Peyer's patch (tissue), 4 donors: ENCODE results near the gene THADA. TPM values are rescaled to one million over a fixed set of nuclear protein-coding genes. Genes with fewer than 3 reads are reported as not detected.
"Not testable (repeated sequence)": the region's sequence is repeated elsewhere in the genome, so short reads cannot be mapped to it uniquely, and the experiment has no call there.

Experiments used
- DNase-seq, 3 donors: peaks; one replicate each; pipeline ENCODE4 v3.0.0-alpha.2; 2017 to 2019
- H3K27ac ChIP-seq, 4 donors: fragments of 200-600 bp; sonication (generic); one replicate each; pipeline ENCODE4 v1.5.1; 2016 to 2019
- H3K27me3 ChIP-seq, 2 donors: fragments of 200-600 bp; sonication (generic); one replicate each; pipeline ENCODE4 v1.5.1; 2019
- H3K36me3 ChIP-seq, 3 donors: fragments of 200-600 bp; sonication (generic); one replicate each; pipeline ENCODE4 v1.5.1; 2016 to 2019
- H3K4me1 ChIP-seq, 4 donors: fragments of 200-600 bp; sonication (generic); one replicate each; pipeline ENCODE4 v1.5.1; 2016 to 2019
- H3K4me3 ChIP-seq, 4 donors: fragments of 200-600 bp; sonication (generic); 1 replicate in 3 of 4; 2 replicates in 1 of 4; pipeline ENCODE4 v1.5.1; 2016 to 2019; ENCODE audit warnings: mild to moderate bottlenecking in 1 of 4
- H3K9me3 ChIP-seq, 4 donors: fragments of 200-600 bp; sonication (generic); one replicate each; pipeline ENCODE4 v1.5.1; 2016 to 2019; ENCODE audit warnings: mild to moderate bottlenecking in 1 of 4
- POLR2A ChIP-seq, 2 donors: fragments of 450-650 bp; IDR thresholded peaks; one replicate each; pipeline ENCODE4 v1.5.1; 2017; ENCODE audit warnings: antibody characterized with exemption in 2 of 2, mild to moderate bottlenecking in 2 of 2, moderate library complexity in 2 of 2
- total RNA-seq, 4 donors: library from RNA; depleted of rRNA; stranded (reverse); fragments of >200 nt; gene quantifications; one replicate each; pipeline ENCODE4 v1.1.0, GENCODE V29; 2016
- TF ChIP-seq, protein P1 (sequence below), 6 experiments: fragments of 450-650 bp in 4 of 6; fragments of 200-600 bp in 2 of 6; sonication (generic) in 1 of 6; IDR thresholded peaks; one replicate each; pipeline ENCODE4 v1.5.1; 2017 to 2019; ENCODE audit warnings: antibody characterized with exemption in 6 of 6, mild to moderate bottlenecking in 3 of 6, moderate library complexity in 1 of 6

The THADA gene
- total RNA-seq, 4 donors from 2014 or later = 19.3 to 76.7 (median 26.3) TPM

DNA sequence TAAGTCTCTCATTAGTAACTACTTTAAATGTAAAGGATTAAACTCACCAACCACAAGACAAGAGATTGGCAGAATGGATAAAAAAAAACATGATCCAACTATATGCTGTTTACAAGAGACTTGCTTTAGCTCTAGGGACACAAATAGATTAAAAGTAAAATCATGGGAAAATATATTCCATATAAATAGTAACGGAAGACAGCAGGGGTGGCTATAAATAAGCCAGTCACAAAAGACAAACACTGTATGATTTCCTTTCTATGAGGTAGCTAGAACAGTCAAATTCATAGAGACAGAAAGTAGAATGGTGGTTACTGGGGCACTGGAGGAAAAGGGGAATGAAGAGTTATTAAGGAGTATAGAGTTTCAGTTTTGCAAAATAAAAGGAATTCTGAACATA, 145.2 kb downstream of the THADA start:
- Histone ChIP-seq H3K9me3 (no peaks in the 10 kb centered on the region), H3K4me3 (no peak overlapping the region), H3K36me3 (no peaks in the 10 kb centered on the region), H3K4me1 (peaks cover 0 to 3% (median 0%) of the 10 kb centered on the region in 4 donors), H3K27ac (no peak overlapping the region), H3K27me3 (no peaks in the 10 kb centered on the region)
- DNase-seq = no peak
- TF ChIP-seq, protein P1, sequence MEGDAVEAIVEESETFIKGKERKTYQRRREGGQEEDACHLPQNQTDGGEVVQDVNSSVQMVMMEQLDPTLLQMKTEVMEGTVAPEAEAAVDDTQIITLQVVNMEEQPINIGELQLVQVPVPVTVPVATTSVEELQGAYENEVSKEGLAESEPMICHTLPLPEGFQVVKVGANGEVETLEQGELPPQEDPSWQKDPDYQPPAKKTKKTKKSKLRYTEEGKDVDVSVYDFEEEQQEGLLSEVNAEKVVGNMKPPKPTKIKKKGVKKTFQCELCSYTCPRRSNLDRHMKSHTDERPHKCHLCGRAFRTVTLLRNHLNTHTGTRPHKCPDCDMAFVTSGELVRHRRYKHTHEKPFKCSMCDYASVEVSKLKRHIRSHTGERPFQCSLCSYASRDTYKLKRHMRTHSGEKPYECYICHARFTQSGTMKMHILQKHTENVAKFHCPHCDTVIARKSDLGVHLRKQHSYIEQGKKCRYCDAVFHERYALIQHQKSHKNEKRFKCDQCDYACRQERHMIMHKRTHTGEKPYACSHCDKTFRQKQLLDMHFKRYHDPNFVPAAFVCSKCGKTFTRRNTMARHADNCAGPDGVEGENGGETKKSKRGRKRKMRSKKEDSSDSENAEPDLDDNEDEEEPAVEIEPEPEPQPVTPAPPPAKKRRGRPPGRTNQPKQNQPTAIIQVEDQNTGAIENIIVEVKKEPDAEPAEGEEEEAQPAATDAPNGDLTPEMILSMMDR (IDR thresholded peaks at IDR 0.05) = no peak
- no peak for TF ChIP-seq POLR2A (IDR thresholded peaks at IDR 0.05)

DNA sequence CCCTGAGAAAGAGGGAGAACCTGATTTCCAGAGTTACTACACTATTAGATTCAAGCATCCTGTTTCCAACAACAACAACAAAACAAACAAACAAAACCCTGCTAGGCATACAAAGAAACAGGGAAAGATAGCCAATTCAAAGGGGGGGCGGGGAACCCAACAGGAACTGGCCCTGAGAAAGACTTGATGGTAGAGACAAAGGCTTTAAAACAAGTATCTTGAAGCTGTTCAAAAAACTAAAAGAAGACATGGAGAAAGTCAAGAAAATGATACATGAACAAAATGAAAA, 147.1 kb downstream of the THADA start:
- no peaks in the 10 kb centered on the region for H3K4me1 ChIP-seq
- no peaks in the 10 kb centered on the region for H3K9me3 ChIP-seq
- H3K27me3 ChIP-seq = no peaks in the 10 kb centered on the region
- no peak overlapping the region for H3K27ac ChIP-seq
- DNase-seq = no peak
- TF ChIP-seq, protein P1 (IDR thresholded peaks at IDR 0.05) = no peak
- TF ChIP-seq POLR2A (IDR thresholded peaks at IDR 0.05) = no peak
- H3K4me3 ChIP-seq = no peak overlapping the region
- H3K36me3 ChIP-seq = no peaks in the 10 kb centered on the region

DNA sequence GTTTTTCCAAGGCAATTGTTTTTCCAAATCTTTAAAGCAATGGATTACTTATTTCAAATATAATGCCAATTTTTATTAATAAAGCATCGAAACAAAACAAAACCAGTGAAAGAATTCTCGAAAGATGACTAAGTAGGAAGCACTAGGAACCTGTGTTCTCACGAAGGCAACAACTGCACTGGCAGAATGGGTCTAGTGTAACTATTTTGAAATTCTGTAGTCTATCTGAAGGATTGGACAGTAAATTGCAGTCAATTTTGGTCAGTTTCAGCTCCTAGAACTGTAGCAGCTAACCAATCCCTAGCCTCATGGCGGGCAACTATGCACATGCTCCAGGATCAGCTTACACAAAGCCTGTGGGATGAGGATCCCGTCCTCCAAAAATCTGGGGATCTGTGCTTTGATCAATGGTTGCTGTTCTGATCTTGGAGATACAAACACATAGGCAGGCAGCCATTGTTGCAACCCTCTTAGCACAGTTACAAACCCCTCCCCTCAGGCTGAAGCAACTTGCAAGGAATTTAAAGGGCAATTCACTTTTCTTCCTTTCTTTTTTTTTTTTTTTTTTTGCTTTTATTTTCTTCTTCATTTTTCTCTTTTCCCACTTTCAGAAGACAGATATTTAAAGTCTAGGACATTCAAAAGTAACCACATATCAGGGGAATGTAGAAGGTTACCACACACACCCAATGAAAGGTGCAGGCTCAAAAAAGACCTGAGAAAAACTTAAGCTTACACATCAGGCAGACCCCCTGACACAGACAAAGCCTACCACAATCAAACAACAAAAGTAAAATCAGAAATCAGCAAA, 147.6 kb downstream of the THADA start:
- no peak for DNase-seq
- H3K4me1 ChIP-seq = no peaks in the 10 kb centered on the region
- no peak overlapping the region for H3K4me3 ChIP-seq

DNA sequence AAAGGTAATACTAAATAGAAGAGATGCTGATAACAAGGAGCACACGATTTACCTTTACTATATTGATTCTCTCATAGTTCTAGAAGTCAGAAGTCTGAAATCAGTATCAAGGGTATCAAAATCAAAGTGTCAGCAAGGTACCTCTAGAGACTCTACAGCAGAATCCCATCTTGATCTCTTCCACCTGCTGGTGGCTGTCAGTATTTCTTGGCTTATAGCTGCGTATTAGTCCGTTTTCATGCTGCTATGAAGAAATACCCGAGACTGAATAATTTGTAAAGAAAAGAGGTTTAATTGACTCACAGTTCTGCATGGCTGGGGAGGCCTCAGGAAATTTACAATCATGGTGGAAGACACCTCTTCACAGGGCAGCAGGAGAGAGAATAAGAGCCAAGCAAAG, 149.1 kb downstream of the THADA start:
- not testable (repeated sequence) for H3K36me3 ChIP-seq

More for the DNA sequence above, 147.6 kb downstream of the THADA start:
- Histone ChIP-seq H3K27me3 (no peaks in the 10 kb centered on the region), H3K9me3 (no peaks in the 10 kb centered on the region), H3K27ac (no peak overlapping the region), H3K36me3 (no peaks in the 10 kb centered on the region)
- no peak for TF ChIP-seq POLR2A (IDR thresholded peaks at IDR 0.05)
- TF ChIP-seq, protein P1 (IDR thresholded peaks at IDR 0.05) = no peak

DNA sequence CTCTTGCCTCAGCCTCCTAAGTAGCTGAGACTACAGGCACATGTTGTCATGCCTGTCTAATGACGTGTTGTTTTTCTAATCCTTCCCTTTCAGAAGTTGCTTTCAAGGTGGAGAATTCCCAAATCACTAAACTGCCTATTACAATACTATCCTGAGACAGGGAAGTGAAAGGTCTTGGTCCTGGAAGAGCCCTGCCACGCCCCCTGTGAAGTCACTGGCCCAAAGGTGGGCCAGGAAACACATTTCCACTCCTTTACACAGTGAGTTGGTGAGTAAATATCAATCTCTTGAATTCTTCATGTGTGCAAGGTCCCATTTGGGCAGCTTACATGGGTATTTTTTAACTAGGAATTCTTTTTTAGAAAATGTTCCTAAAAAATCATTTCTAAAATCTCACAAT, 150.1 kb downstream of the THADA start:
- no peaks in the 10 kb centered on the region for H3K27me3 ChIP-seq
- no peak overlapping the region for H3K4me3 ChIP-seq
- no peak for DNase-seq
- no peaks in the 10 kb centered on the region for H3K36me3 ChIP-seq
- H3K9me3 ChIP-seq = no peaks in the 10 kb centered on the region
- no peak overlapping the region for H3K27ac ChIP-seq
- TF ChIP-seq, protein P1 (IDR thresholded peaks at IDR 0.05) = no peak
- no peak for TF ChIP-seq POLR2A (IDR thresholded peaks at IDR 0.05)
- H3K4me1 ChIP-seq = no peaks in the 10 kb centered on the region

More for the DNA sequence above, 149.1 kb downstream of the THADA start:
- not testable (repeated sequence) for H3K4me3 ChIP-seq, H3K27me3 ChIP-seq, H3K9me3 ChIP-seq, DNase-seq, H3K27ac ChIP-seq, H3K4me1 ChIP-seq

DNA sequence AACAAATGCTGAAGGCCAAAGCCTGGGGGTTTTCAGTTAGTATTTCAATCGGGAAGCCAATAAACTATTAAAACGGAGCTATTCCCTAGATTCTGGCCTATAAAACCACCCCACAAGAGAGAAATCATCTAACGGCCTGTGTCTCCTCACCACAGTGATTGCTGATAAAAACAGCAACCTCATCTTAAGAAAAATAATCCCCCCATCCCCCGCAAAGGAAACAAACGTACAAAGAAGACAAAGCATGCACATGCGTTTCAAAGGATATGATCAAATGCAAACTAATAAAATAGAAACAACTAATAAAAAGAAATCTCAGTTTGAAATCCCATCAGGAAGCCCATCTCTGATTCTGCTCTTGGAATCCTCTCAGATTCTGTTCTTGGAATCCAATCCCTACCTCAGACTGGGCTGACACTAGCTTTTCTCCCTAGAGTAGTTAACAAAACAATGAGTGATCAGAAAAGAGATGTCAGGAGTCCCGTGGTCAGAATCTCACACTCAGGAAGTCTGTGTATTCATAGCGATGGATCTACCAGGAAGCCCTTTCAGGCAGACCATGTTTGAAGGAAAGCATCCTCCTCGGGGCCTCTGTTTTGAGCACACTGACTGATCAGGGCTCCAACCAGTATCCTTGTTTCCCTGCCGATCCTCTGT, 150.7 kb downstream of the THADA start:
- Histone ChIP-seq H3K4me1 (no peaks in the 10 kb centered on the region), H3K9me3 (no peaks in the 10 kb centered on the region), H3K27ac (no peak overlapping the region), H3K27me3 (no peaks in the 10 kb centered on the region), H3K4me3 (no peak overlapping the region), H3K36me3 (no peaks in the 10 kb centered on the region)
- no peak for DNase-seq
- TF ChIP-seq, protein P1 (IDR thresholded peaks at IDR 0.05) = no peak
- no peak for TF ChIP-seq POLR2A (IDR thresholded peaks at IDR 0.05)
